Chondrocyte (in vitro differentiated cells): ENCODE data around the gene GABPA. TPM values are rescaled to one million over a fixed set of nuclear protein-coding genes. Genes with fewer than 3 reads are reported as not detected.

Experiments used
- DNase-seq: peaks from one replicate; pipeline ENCODE4 v3.0.0; 2021; ENCODE audit warnings: mixed read lengths, low spot score
- H3K27ac Mint-ChIP-seq: one replicate; pipeline ENCODE4 v1.8.0; 2021; ENCODE audit warnings: mild to moderate bottlenecking, moderate library complexity, mixed read lengths; ENCODE audit not compliant: unreplicated experiment
- H3K27me3 Mint-ChIP-seq: 2 replicates; pipeline ENCODE4 v1.8.0; 2021; ENCODE audit warnings: low read depth, mixed read lengths
- H3K36me3 Mint-ChIP-seq: 2 replicates; pipeline ENCODE4 v1.8.0; 2021; ENCODE audit warnings: low read depth, mixed read lengths
- H3K4me1 Mint-ChIP-seq: 2 replicates; pipeline ENCODE4 v1.8.0; 2021; ENCODE audit warnings: low read depth, mild to moderate bottlenecking, mixed read lengths
- H3K4me3 Mint-ChIP-seq: one replicate; pipeline ENCODE4 v1.8.0; 2021; ENCODE audit warnings: mild to moderate bottlenecking, moderate library complexity, mixed read lengths; ENCODE audit not compliant: unreplicated experiment
- H3K9me3 Mint-ChIP-seq: 2 replicates; pipeline ENCODE4 v1.8.0; 2021; ENCODE audit warnings: low read depth, mixed read lengths
- CTCF ChIP-seq: fragments of 200-600 bp; sonication (generic); IDR thresholded peaks from 2 replicates; pipeline ENCODE4 v1.5.0; 2021; ENCODE audit warnings: antibody characterized with exemption, mild to moderate bottlenecking, moderate library complexity
- total RNA-seq: library from RNA; stranded (reverse); gene quantifications from 3 replicates; pipeline ENCODE4 v1.2.1, GENCODE V29; 2021

Gene GABPA
- total RNA-seq, 1 donor from 2014 or later: 17.9 TPM

GRCh38 chr21:25811186-25811585 lies 76.4 kb downstream of the GABPA start:
- Mint-ChIP-seq H3K27me3 (no peaks in the 10 kb centered on the region), H3K9me3 (no peaks in the 10 kb centered on the region), H3K4me3 (no peak overlapping the region), H3K36me3 (no peaks in the 10 kb centered on the region), H3K27ac (no peak overlapping the region), H3K4me1 (peaks cover 6% of the 10 kb centered on the region)
- TF ChIP-seq CTCF: no peak
- no peak for DNase-seq

DNA sequence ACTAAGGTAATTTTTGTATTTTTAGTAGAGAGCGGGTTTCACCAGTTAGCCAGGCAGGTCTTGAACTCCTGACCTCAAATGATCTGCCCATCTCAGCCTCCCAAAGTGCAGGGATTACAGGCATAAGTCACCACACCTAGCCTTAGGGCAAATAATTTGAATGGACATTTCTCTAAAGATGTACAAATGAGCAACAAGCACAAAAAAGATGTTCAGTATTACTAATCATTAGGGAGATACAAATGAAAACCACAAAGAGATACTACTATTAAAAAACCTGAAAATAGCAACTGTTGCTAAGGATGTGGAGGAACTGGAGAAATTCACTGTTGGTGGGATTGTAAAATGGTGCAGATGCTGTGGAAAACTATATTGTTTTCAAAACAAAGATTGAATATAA lies 79.1 kb downstream of the GABPA start:
- Mint-ChIP-seq H3K27me3 (no peaks in the 10 kb centered on the region), H3K36me3 (no peaks in the 10 kb centered on the region), H3K4me1 (peaks cover 3% of the 10 kb centered on the region), H3K9me3 (no peaks in the 10 kb centered on the region), H3K4me3 (no peak overlapping the region), H3K27ac (no peak overlapping the region)
- DNase-seq: no peak
- no peak for TF ChIP-seq CTCF

- Mint-ChIP-seq H3K9me3 (no peaks in the 10 kb centered on the region), H3K27me3 (no peaks in the 10 kb centered on the region), H3K4me3 (no peak overlapping the region), H3K36me3 (no peaks in the 10 kb centered on the region), H3K27ac (no peak overlapping the region), H3K4me1 (no peaks in the 10 kb centered on the region)
- no peak for TF ChIP-seq CTCF
- DNase-seq: no peak
These were observed 83.3 kb downstream of the GABPA start for GRCh38 chr21:25818121-25818520.

DNA sequence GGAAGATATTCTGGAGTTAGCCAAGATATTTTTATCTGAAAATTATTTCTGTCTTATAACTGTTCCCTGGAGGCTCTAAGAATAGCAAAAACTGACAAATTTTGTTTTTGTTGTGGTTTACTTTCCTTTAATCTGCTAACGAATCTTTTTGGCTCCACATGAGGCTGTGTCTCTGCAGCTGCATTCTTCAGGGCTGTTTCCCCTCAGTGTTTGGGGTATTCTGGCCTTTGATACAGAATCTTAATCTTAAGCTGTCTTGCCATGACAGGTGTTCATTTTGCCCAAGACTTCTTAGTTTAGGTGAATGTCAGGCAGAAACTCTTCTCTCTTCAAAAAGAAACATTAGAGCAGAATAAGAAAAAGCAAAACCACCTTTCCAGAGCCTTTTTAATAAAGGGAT lies 83.8 kb downstream of the GABPA start:
- Mint-ChIP-seq H3K27me3 (no peaks in the 10 kb centered on the region), H3K36me3 (no peaks in the 10 kb centered on the region), H3K9me3 (no peaks in the 10 kb centered on the region), H3K4me3 (no peak overlapping the region), H3K4me1 (no peaks in the 10 kb centered on the region), H3K27ac (no peak overlapping the region)
- TF ChIP-seq CTCF: no peak
- DNase-seq: no peak

Other genes starting within 250 kb of the GABPA start
- 21.0 to 22.7 TPM (median 21.5 TPM) in 3 replicates for gene MRPL39, start 127.5 kb upstream of the GABPA start, total RNA-seq
- gene JAM2, start 95.7 kb upstream of the GABPA start, total RNA-seq: 6.6 to 7.1 TPM (median 7.0 TPM) in 3 replicates
- 102 to 126 TPM (median 107 TPM) in 3 replicates for gene ATP5PF, start 68 bp upstream of the GABPA start, total RNA-seq